Stimulated activated CD4-positive, alpha-beta T cell treated with anti-CD3 and anti-CD28 coated beads, Interleukin-2, amount 100 ng/mL, for 4 hours (primary cell): ENCODE measurements around the gene UBR1.
A peak's percentile ranks its signal among the peaks of the same experiment; 100 is the strongest.
"Not testable (repeated sequence)": the region's sequence is repeated elsewhere in the genome, so short reads cannot be mapped to it uniquely, and the experiment has no call there.

ENCODE experiments used
- DNase-seq: peaks from one replicate; pipeline ENCODE4 v3.0.0-alpha.2; 2020; ENCODE audit warnings: low read depth

The UBR1 gene

DNA sequence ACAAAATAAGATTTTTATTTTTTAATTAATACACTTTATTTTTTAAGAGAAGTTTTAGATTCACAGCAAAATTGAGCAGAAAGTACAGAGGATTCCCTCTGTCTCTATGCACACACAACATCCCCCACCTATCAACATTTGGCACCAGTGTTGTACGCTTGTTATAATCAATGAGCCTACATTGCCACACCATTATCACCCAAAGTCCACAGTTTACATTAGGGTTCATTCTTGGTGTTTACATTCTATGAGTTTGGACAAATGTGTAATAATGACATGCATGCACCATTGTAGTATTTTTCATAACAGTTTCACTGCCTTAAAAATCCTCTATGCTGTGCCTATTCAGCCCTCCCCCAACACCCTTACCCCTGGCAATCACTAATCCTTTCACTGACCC is 134.0 kb downstream of the UBR1 start:
- no peak for DNase-seq

DNA sequence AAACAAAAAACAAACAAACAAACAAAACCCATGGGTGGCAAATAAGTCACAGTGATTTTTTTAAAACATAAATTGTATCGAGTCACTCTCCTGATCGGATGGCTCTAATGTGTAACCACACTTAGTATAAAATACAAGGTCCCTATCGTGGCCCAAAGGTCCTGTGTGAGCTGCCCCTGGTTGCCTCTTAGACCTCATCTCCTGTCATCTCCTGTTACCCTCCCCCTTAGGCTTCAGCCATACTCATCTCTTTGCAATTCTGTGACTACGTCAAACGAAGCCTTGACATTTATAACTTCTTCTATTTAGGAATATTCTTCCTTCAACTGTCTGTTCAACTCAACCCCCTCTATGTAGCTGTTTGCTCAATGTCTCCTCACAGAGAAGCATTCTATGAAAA is 141.4 kb downstream of the UBR1 start:
- no peak for DNase-seq

DNA sequence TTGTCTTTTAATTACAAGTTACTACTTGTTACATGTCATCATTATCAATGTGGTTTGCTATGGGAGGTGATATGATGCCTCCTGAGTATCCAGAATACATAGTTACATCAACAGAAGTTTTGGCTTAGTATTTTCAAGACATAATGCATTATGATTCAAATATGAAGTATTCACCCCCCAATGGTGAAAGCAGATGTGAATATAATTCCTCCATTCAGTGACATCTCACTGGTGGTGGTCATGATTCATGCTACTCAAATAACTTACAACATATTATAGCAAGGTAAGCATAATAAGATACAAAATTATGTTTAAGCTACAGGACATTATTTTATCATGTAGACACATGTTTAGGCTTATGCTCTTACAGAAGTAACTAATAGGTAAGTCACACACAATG is 150.3 kb downstream of the UBR1 start:
- no peak for DNase-seq

- no peak for DNase-seq
Measured at GRCh38 chr15:42954291-42954690, 151.5 kb downstream of the UBR1 start.

- not testable (repeated sequence) for DNase-seq
Measured at GRCh38 chr15:42948898-42949297, 156.9 kb downstream of the UBR1 start.

DNA sequence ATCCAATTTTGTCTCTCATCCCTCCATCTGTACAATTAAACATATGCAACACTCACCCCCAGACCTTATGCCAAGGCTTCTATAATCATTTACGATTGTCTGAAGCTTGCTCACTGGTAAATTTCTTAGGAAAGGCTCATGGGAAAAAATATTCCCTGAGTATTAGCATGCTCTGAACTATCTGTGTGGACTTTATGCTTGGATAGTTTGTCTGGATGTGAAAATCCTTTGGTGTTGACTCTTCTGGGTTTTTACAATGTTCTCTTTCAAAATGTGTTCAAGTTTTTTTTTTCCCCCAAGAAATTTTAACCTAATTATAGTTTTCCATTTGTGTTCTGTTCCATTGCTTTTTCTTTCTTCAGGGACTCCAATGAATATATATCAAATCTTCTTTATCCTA is 165.3 kb downstream of the UBR1 start:
- DNase-seq = no peak

DNA sequence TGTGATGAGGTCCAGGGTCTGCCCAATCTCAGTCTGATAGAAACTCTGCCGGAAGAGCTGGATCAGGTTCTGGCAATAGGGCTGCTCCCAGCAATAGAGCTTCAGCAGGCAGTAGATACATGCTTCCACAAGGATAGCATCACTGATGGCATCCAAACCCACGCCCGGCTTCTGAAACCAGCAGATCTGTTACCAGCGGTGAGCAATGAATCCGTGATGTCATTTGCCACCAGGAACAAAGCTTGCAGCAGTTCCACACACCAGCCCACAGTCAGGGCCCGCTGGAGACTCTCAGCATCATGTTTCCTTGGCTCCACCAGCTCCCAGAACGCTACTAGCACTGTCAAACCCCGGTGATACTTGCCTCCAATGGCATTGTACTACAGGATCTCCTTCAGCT is 166.0 kb downstream of the UBR1 start:
- DNase-seq = no peak

GRCh38 chr15:42937143-42937542 is 168.7 kb downstream of the UBR1 start:
- no peak for DNase-seq

DNA sequence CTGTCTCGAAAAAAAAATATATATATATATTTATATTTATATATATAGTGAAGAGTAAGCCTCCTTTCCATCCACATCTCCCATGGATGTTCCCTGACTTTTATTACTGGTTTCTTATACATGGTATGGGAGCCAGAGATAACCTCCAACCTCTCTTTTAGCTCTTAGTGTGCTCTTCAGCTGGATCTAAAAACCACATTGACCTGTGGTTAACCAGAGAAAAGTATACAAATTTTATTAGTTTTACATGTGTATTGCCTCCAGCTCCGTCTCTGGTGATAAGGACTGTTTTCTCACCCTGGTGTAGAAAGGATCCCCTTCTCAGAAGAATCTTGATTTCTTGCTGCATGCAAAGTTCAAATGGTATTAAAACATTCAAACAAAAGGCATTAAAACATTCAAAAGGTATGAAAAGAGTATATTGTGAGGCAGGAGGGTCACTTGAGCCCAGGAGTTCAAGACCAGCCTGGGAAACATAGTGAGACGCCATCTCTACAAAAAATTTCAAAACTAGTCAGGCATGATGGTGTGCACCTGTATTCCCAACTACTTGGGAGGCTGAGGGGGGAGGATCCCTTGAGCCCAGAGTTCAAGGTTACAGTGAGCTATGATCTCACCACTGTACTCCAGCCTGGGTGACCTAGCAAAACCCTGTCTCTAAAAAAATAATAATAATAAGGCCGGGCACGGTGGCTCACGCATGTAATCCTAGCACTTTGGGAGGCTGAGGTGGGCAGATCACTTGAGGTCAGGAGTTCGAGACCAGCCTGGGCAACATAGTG is 171.8 kb downstream of the UBR1 start:
- DNase-seq = no peak

DNA sequence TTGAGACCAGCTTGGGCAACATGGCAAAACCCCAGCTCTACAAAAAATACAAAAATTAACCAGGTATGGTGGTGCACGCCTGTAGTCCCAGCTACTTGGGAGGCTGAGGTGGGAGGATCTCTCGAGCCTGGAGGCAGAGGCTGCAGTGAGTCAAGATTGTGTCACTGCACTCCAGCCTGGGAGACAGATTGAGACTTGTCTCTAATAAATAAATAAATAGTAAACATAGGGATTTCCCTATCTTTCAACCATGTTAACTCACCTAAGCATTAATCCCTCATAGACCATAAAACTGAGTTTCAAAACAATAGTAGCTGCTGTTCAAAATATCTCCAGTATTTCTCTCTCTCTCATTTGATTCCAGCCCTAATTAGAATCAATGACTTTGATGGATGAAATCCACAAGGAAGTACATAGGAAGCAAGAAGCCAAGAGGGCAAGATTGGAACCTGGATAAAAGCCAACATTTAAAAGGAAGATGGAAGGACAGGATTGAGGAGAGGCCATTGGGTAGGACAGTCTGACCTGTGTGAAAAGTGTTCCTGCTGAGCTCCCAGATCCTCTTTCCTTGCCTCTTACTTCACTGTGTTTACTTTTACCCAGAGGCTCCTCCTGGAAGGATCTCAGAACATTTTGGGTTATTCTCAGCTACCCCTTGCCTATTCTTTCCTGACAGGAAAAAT is 172.9 kb downstream of the UBR1 start:
- DNase-seq = no peak

DNA sequence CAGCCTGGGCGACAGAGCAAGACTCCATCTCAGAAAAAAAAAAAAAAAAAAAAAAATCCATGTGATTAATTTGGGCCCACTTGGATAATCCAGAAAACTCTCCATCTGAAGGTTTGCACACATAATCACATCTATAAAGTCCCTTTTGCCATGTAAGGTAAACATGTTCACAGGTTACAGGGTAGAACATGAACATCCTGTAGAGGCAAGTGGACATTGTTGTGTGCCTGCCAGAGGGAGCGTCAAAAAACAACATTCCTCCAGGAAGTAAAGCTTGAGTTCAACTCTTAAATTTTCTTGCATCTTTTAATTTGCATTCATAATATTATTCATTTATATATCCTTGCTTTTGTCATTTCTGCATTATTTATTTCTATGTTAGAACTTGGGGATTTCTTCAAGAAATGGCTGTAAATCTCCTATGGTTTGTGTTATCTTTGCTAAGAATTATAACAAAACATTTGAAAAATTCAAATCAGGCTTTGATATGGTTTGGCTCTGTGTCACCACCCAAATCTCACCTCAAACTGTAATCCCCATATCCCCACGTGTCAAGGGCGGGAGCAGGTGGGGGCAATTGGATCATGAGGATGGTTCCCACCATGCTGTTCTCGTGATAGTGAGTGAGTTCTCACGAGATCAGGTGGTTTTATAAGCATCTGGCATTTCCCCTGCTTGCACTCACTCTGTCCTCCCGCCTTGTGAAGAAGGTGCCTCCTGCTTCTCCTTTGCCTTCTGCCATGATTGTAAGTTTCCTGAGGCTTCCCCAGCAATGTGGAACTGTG is 173.9 kb downstream of the UBR1 start:
- DNase-seq = no peak

DNA sequence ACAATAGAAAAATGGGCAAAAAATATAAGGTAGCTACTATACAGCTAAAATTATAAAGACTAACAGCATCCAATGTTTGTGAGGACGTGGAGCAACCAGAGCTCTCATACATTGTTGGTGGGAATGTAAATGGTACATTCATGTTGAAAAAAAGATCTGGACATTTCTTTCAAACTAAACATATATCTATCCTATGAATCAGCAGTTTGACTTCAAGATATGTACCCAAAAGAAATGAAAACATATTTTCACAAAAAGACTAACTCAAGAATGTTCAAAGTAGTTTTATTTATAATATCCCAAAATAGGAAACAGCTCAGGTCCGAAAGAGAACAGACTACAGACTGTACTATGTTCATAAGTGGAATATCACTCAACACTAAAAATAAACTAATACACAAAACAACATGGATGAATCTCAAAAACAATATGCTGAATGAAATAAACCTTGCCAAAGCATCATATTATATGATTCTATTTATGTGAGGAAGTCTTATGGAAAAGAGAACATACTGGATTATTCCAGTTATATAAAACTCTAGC is 176.5 kb downstream of the UBR1 start:
- no peak for DNase-seq

DNA sequence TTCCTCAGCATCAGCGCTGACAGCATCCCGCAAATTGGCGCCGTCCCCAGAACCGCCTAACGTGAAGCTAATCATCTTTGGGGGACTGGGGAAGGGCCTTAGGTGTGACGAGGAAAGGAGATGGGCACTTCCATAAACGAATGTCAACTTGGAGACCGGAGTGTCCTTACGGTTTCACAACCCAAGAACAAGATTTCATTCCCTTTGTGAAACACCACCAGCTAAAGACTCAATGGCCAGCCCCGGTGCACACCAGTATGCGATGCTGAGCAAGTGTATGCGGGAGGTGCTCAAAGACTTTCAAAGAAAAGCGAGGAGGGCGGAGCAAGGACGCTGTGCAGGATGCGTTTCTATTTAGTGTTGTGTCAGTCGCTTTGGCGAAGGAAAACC is 184.5 kb downstream of the UBR1 start:
- DNase-seq = peak; percentile 24

GRCh38 chr15:42920519-42921341 is 185.1 kb downstream of the UBR1 start, which contains the start of gene TTBK2:
Gene TTBK2, minus strand, starts transcription at chr15:42920778. Its CDS starts 42,161 bp downstream, at chr15:42878617.
- peak; percentile 98 for DNase-seq

DNA sequence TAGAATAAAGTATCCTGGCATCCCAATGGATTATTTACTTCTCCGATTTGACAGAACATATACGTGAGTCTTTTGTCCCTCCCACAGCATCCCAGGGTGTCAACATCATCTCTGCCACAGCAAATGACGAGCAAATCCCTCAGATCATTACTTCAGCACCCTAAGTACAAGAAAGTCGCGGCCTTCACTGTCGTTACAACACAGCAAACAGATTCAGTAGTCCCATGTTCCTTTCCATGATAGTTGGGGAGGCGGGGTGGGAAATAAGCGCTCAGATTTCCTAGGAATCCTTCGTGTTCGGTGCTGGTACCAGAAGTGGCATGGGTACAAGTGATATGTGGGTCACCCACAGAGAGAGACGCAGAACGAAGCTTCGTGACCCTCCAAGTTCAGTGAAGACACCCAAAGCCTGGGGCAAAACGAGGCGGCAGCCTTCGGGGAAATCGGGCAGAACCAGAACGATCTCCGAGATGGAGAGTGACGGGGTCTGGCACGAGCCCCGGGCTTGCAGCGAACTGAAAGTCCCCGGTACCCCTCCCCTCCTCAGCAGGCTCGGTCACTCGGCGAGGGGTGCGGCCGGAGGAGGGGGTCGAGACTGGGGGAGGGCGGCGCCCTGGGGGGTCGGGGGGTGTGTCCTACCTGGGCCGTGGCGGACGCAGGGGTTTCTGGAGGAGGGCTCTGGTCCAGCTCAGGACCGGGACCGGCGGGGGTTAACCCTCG is 185.9 kb downstream of the UBR1 start:
- peak; percentile 11 for DNase-seq

GRCh38 chr15:42919308-42919707 is 186.5 kb downstream of the UBR1 start:
- DNase-seq = no peak

GRCh38 chr15:42918047-42918446 is 187.8 kb downstream of the UBR1 start:
- DNase-seq = no peak

DNA sequence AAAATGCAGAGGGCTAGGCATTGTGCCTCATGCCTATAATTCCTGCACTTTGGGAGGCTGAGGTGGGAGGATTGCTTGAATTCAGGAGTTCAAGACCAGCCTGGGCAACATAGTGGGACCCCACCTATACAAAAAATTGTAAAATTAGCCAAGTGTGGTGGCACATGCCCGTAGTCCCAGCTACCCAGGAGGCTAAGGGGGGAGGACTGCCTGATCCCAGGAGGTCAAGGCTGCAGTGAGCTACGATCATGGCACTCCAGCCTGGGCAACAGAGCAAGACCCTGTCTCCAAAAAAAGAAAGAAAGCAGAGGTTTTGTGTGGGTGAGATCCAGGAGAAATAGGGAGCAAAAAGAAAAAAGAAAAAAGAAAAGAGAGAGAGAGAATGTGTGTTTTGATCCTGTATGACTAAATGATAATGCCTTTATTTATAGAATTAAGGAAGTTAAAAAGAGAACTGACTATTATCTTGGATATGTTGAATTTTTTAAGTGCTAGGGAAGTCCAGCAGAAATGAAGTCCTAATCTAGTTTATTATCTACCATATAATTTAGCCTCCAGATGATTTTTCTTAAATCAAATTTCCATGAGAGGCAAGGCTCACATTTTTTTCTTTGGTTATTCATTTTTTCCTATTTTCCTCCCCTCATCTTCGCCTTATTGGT is 190.1 kb downstream of the UBR1 start:
- no peak for DNase-seq

DNA sequence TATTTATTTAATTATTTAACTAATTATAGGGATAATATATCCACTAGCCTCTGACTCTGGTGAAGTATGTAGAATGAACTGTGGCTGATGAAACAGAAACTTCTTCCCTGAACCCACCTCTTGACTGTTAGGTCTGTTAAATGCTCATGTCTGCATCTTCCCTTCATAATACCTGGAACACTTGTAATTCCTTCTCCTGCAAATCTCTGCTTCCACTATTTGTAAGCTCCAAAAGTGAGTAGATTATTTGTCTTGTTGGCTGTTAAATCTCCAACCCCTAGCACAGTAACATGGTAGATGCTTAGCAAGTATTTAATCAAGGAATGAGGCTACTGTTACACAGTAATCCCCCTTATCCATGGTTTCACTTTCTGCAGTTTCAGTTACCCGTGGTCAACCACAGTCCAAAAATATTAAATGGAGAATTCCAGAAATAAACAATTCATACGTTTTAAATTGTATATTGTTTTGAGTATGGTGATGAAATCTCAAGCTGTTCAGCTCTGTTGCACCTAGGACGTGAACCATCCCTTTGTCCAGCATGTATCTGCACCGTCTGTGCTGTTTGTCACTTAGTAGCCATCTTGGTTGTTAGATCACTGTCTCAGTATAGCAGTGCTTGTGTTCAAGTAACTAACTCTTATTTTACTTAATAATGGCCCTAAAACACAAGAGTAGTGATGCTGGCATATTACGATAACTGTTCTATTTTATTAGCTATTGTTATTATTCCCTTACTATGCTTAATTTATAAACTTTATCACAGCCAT is 190.9 kb downstream of the UBR1 start:
- DNase-seq = no peak
